NCI-H2227 (cell line): ENCODE measurements around the gene WIPF1.

Experiments
- DNase-seq: peaks from one replicate; lab custom pipeline; 2025; ENCODE audit not compliant: unreplicated experiment; lab: John Stamatoyannopoulos, UW

WIPF1 gene

DNA sequence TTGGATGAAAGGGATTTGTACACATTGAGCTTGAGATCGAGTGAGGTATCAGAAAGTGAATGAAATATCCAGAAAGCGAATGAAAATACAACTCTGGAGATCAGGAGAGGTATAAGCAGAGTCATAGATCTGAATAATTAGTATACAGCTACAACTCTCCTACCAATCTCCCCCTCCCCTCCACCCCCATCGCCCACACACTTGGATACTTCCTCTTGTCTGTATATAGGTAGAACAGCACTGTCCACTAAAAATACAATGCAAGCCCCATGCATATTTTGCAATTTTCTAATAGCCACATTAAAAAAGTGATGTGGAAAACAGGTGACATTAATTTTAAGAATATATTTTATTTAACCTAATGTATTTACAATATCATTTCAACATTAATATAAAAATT, 23.7 kb upstream of the WIPF1 start:
- DNase-seq, result no peak

DNA sequence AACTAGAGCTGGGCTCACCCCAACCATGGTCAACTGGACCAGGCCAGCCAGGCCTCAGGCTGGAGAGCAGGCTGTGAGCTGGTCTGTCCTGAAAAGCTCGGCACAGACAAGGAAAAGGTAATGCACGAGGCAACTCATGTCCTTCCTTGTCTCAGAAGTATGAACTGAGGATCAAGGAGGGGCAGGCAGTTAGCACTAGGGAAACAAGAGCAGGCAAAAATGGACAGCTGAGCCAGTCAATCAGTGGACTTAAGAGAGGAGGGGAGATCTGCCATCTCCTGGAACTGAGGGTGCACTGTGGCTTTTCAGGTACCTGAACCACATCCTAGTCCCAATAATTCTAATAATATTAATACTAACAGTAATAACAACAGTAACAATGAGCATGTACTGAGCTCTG, 20.6 kb upstream of the WIPF1 start:
- DNase-seq, result no peak

DNA sequence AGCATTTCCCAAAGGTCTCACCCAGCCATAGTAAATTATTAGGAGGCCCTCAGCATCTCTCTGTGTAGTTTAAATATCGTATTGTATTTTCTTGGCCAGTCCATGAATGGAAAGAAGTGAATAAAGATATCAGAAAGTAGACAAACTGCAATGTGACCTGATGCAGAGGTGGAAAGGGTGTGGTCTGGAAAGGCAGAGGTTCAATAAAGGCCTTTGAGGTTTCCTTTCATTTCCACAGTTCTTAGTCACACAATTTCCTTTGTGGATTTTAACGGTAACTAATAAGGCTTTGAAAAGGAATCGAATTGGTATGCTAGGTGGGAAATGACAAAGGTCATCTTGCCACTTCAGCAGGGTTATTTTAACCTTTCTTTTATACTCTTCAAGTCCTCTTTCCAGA, 20.1 kb upstream of the WIPF1 start:
- DNase-seq, result no peak

DNA sequence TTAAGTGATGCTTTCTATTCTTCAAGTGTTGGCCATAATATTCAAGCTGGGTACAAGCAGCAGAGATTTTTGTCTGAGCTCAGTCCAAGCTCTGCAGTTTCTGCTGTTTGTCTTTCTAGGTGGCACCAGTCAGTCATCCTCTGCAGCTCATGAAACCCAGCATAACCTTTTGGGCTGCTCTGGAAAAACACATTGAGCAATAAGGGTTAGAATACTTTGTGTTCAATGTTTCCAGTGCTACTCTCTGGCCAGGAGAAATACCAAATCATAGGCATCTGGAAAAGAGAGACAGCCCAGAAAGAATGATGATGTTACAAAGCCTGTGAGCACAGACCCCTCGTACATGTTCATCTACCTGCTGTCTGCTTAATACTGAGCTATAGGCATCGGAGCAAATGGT, 19.5 kb upstream of the WIPF1 start:
- no peak for DNase-seq

DNA sequence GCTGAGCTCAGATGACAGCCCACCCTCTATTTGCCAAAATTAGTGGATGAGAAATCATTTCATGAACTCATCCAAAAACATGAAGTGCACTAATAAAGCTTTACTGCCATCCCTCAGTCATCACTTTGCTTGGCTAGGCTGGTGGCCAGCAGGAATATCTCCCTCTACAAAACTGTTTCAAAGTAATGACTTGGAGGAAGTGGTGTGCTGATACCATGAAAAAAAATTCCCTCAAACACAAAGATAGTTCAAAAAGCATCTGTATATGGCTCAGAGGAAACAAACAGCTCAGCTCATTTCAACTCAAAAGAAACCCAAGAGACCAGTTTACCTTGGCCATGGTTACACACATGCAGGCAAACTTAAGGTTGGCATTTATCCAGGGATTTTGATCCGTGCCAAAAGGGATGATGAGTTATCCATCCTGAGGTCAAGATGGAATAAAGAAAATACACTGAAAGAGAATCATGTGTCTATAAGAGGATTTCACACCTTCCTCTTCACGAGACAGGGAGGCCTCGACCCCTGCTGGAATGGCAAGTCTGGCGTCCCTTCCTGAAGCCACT, 18.4 kb upstream of the WIPF1 start:
- no peak for DNase-seq

DNA sequence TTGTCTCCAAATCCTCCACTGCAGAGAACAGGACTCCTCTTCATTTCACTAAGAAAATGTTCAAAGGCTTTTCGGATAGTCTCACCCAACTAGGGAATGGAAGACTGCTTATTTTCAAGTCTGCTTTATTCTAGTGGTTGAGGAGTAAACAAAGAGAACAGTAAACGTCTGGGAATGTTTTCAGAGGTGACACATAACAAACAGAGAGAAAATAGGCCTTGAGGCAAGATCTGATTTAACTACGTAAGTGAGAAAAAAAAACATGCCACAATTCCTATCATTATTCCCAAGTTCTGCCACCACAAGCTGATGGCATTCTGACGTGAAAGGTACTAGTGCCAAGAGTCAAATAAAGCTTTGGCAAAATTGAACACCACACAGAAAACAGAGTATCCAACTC, 16.7 kb upstream of the WIPF1 start:
- no peak for DNase-seq

DNA sequence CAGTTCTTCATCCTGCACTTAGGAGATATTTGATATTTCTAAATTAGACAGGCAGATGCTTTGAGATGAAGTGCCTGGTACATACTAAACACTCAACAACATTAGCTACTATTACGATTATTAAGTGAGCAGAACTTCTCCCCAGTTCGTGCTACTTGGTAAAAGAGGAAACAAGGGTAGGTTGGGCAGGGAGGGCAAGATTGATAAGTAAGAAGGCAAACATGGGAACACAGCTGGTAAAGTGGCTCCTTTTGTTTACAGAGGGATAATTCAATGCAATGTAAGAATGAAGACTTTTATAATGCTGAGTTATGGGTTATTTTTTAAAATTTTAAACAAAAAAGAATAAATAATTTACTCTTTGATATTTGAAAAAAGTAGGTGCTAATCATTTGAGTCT, 15.9 kb upstream of the WIPF1 start:
- DNase-seq, result no peak

DNA sequence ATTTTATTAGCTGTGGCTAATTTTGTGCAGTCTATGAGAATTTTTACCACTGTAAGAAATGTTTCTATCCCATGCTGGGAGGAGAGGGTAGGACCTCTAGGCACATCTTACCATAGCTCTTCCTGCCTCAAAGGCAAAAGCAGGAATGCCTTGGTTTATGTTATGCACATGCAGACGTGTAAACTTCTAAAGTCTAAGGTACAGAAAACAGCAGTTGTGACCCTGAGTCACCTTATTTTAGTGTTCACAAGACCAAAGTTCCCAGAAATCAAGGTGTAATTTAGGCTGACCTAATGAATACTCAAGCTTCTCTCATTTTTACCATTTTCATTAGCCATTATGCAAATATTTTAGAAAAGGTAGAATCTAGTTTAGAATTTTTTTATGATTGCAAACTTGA, 15.4 kb upstream of the WIPF1 start:
- DNase-seq, result no peak

DNA sequence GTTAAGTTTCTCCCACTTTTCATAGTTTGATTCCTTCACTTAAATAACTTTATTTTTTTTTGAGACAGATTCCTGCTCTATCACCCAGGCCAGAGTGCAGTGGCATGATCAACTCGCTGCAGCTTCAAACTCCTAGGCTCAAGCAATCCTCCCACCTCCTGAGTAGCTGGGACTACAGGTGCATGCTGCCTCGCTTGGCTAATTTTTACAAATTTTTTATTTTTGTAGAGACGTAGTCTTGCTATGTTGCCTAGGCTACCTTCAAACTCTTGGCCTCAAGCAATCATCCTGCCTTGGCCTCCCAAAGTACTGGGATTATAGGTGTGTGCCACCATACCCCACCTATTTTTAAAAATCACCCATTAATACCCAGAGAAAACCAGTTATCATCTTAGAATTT, 14.2 kb upstream of the WIPF1 start:
- no peak for DNase-seq

DNA sequence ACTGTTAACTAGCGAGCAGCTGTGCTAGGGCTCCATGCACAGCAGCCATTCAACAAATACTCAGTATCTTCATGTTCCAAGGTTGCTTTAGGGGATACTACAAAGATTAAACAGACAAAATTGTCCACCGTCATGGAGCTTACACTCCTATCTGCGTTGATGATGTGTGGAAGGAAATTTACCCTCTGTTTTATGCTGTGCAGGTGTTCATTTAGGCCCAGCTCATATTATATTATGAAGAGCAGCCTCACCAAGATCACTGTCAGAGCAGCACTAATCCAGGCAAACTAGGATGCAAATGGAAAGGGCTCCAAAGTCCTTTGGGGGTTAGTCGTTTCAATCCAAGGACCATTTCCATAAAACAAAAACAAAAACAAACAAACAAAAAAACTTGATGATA, 13.4 kb upstream of the WIPF1 start:
- no peak for DNase-seq

DNA sequence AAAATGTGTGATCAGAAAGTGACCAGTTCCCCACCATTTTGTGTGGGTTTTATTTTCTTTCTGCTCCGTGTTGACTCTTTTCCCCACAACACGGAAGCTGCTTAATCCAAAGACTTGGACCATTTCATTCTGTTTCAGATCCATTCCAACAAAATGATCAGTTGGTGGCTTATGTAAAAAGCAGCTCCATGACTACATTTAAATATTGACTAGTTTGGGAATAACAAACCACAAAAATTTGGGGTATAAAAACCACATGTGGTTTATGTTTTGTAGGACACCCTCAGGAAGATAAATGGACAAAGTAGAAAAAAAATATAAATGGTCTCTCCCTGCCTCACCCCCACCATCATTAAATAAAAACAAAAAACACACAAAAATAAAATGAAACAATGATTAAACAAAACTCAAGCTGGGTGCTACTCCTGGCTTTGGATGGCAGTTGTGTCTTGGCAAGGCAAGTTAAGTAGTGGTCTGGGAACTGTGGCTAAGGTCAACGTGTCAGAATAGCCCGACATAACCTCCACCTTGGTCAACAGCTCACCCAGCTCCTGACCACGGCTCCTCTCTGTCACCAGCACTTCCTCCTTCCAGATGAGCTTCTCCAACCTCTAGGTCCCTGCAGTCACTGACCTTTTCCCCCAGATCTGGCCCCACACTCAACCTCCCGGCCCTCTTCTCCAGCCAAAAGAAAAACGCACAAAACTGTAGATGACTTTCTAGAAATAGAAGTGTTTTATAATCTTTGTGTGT, 12.8 kb upstream of the WIPF1 start:
- DNase-seq, result no peak

DNA sequence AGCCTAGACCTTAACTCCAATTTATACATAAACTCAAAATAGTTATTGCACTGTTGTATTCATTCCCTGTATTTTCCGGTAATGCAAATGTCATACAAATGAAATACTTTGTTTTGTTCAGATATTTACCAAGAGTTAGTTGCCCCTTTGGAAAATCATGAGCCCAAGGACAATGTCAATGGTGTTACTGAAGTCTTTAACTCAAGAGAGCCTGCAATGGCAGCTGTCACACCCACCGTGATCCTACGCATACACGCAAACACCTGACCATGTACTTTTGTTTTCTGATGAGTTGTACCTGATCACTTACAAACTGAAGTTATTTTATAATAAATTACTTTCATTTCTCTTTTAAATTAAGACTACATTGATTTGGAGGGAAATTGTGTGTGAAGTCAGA, 11.7 kb upstream of the WIPF1 start:
- no peak for DNase-seq

DNA sequence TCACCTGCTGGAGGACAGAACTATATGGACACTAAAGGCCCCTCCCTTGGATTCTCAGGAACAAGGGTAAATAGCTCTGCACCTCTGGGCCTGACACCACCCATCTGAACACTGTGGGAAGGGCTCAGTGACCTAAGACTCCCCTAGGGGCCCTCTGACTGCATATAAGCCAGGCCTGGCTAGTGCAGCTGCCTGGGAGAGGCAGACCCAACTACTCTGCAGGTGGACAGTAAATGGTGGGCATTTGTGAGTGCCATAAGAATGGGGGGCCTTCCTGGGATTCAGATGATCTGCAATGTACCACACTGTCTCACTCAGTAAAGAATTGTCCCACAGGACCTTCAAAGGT, 11.2 kb upstream of the WIPF1 start:
- no peak for DNase-seq

DNA sequence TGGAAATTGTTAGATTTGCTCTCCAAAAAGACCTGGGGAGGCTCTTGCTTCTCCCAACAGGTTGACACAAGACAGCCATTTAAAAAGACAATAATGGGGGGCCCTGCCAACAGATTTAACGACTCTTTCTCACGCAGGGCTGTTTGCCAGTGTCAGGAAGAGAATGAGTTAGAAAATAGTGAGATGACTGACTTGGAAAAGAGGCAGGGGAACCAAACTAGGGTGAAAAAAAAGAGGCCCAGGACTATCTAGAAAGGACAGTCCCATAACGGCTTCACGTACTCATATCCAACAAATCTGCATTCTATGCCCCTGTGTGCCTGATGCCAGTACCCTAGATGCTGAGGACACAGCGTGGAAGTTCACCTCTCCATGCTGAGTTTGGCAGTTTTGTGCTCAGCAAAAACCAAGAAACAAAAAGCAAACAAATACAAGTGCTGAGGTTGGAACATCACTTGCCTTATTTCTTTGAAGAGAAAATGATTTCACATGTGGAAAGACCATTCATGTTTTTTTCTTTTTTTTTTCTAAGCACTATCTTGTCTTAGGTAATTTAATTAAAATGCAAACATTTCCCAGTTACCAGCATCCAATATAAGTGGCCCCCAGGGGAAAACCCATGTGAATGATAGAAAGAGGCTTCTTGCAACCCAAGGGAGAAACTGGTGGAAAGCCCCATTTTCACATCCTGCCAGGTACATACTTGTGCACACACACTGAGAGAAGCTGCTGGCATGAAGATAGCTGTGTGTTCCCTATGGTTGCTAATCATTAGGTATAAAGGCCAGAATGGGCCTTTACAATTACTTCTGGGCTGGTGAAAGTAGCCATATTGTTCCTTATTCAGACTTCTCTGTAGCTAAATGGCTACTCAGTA, 10.6 kb upstream of the WIPF1 start:
- DNase-seq, result no peak

DNA sequence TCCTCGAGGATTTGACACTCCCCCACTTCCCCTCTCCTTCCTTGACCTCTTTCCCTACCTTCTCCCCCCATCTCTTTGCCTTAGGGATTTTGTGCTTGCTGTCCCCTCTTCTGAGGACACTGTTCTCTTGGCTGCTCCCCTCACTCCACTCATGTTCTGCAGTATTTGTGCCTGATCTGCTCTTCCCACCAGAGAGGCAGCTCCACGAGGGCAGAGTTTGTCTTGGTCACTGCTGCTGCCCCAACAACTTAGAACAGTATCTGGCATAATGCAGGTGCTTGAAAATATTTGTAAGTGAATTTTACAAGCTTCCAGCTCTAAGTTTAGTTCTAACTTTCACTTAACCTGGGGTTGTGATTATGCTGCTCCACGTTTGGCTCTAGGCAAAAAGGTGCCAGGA, 10.0 kb upstream of the WIPF1 start:
- DNase-seq, result no peak

DNA sequence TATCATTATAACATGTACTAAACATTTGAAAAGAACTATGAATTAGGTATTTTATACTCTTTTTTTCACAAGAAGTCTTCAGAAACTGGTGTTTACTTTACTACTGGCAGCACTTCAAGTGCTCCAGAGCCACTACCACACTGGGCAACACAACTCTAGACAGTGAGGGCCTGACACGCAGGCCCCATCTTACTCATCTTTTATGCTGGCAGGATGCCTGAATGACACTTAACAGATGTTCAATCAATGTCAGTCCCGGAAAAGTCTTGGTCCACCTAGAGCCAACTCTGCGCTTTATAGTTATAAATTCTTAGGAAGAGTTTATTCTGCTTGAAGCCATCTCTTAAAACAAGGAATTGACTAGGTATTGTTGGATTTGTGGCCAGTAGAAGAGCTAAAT, 8.7 kb upstream of the WIPF1 start:
- no peak for DNase-seq

DNA sequence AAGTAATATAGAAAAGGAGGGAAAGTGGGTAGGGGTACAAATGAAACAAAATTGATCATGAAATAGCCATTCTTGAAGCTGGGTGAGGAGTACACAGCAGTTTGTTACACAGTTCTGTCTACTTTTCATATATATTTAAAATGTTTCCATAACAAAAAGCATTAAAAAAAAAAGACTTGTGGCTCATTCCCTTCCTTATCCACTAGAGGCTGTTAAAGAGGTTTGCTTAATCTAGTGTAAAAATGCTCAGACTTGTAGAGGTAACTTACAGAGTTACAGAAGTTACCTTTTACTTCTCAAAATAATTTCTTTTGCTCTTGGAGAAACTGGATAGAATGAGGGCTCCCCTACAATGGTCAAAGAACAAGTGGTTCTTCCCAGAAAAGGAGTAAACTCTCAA, 8.1 kb upstream of the WIPF1 start:
- DNase-seq, result no peak

DNA sequence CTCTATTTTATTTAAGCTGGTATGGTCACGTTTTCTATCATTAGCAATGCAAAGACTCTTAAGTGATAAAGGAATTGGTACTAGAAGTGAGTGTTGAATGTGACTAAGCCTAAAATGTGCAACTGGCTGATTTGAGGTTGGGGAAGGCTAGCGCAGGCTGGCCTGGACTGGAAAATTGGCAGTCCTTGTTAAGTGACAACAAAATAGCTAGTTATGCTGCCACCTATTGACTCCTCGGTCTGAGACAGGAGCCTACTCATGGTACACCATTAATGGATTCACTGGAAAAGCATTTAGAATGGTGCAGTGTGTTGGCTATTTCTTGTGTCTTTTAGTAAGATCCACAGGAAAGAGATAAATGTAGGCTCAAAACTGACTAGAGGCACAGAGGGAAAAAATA, 5.7 kb upstream of the WIPF1 start:
- DNase-seq, result peak; percentile 85

DNA sequence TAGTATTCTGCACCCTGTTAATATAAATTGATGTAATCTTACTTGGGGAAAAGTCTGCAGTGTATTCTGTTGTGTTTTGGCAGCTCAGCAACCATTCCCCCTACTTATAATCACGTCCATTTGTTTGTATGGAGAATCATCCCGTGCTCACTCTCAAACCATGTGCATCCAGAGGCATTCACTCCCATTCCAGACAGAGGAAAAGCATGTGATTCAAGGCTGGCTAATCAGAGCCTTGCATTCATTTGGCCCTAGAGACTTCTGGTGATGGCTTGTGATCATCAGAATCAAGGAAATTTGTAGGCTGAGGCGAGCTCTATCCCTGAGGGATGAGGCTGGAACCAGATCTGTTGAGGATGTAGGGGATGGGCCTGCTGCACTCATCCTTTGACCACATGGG, 5.1 kb upstream of the WIPF1 start:
- DNase-seq, result no peak

DNA sequence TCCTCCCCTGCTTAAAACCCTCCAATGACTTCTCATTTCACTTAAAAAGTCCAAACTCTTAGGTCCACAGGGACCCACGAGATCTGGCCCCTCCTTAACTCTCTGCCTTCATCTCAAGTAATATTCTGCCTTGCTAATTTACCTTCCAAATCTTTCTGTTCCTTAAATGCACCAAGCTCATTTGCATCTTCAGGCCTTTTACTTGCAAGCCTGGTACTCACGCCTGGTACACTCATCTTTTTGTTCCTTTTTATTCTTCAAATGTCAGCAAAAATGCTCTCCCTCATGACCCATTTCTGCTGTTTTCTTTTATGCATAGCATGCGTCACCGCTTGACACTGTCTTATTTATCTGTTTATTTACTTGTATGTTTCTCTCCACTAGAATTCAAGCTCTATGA, 2.7 kb upstream of the WIPF1 start:
- DNase-seq, result no peak

DNA sequence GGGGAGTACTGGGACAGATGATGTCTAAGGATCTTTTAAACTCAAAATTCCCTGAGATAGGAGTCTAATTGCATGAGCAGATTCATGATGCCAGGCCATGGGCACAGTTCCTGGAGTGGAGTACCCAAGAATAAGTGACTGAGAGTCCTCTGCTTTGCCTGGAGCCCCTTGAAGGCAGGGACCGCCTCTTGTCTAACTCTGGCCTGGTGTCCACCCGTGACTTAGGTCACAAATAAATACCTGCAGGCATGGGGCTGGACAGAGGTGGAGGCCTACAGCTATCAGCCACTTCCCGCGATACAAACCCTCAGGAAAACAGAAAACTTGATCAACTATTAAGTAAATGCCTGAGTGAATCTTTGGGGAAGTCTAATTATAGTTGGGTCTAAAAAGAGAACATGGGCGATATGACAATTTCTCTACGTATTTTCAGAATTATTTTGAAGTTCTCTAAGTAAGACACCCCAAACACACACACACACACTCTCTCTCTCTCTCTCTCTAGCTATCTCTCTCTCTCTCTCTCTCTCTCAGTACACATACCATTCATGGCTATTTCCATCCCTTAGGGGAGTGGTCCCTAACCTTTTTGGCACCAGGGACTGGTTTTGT, 1.8 kb upstream of the WIPF1 start:
- DNase-seq, result no peak

DNA sequence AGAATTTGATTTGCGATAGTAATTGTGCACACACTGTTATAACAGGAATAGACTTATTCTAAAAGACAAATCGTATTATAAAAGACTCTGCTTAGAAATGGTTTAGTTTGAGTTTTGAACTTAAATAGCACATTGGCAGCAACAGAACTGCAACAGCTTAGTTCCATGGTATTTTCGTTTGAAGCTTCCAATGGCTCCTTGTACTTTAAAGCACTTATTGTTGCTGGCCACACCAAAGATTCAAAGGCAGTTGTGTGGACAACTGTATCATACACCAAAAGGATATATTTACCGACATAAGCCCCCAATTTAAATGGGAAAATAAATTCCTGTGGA, 627 bp downstream of the WIPF1 start:
- DNase-seq, result no peak
